Measurements from ENCODE around the gene SMIM10. TPM values are rescaled to one million over a fixed set of nuclear protein-coding genes. Genes with fewer than 3 reads are reported as not detected.
"Not testable (repeated sequence)": the region's sequence is repeated elsewhere in the genome, so short reads cannot be mapped to it uniquely, and the experiment has no call there.

Gene SMIM10
- total and polyA plus RNA-seq, 4 experiments from 2014 or later = not detected

DNA sequence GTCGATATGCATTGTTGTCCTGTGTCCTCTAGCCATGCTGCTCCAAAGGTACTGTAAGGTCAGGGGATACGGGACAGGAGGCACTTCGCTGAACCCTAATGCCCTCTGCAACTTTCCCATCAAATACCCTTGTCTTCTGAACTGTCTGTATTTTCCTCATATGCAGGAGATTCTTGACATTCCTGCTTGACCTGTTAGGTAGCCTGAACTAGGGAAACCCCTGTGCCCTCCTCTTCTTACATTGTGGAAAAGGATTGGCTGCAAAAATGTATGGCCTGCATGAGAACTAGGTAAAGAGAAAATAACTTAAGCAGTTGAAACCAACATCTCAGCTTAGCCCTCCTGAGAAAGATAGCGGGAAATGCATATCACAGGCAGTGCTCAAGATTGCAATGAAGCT, 20.1 kb downstream of the SMIM10 start:
- H3K4me1 Mint-ChIP-seq = no peaks in the 10 kb centered on the region
- no peak overlapping the region for H3K27ac Mint-ChIP-seq
- Histone ChIP-seq H3K9me3 (ENCODE audit: control insufficient read depth in 1 of 2, low read length in 2 of 2) (no peaks in the 10 kb centered on the region), H3K27me3 (ENCODE audit: insufficient read depth, low read length) (no peaks in the 10 kb centered on the region), H3K4me1 (ENCODE audit: insufficient read depth, low read length) (no peaks in the 10 kb centered on the region), H3K36me3 (ENCODE audit: insufficient read depth, low read length) (no peaks in the 10 kb centered on the region), H3K4me3 (ENCODE audit: low read length in 2 of 2) (no peak overlapping the region), H3K27ac (ENCODE audit: low read depth, low read length) (no peak overlapping the region)
- H3K9me3 Mint-ChIP-seq = no peaks in the 10 kb centered on the region
- intact Hi-C loops (cut with micrococcal nuclease) = no loop called here
- ChIA-PET POLR2A (ENCODE audit: partially characterized antibody) (no interaction called here), CTCF (ENCODE audit: partially characterized antibody) (no interaction called here)
- no peaks in the 10 kb centered on the region for H3K36me3 Mint-ChIP-seq
- no peak for DNase-seq
- H3K4me3 Mint-ChIP-seq = no peak overlapping the region
- no peaks in the 10 kb centered on the region for H3K27me3 Mint-ChIP-seq

DNA sequence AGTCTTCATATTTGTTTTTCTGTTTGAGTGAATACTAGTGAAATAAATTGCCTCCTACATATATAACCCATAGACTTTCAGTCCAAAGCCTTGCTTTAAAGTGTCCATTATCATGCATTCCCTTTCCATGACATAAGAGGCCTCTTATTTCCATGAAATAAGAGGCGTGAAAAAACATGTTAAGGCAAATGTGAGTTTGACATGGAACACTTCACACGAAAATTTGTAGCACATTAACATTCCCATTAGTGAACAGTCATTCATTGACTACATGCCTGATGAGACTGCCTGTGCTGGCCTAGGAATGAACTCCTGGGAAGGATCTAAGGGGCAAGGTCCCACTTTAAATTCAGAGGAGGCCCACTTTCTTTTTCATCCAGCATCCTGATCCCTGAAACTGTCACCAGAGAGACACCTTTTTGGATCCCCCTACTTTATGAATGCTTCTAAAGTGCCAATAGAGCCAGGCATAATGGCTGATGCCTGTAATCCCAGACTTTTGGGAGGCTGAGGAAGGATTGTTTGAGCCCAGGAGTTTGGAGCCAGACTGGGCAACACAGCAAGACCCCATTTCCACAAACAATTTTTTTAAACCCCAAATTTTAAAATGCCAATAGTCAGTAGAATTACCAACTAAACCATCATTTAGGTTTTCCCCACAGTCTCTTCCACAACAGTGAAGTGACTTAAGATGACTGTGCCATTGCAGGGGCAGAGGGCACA, 24.9 kb downstream of the SMIM10 start:
- H3K4me1 Mint-ChIP-seq = no peaks in the 10 kb centered on the region

DNA sequence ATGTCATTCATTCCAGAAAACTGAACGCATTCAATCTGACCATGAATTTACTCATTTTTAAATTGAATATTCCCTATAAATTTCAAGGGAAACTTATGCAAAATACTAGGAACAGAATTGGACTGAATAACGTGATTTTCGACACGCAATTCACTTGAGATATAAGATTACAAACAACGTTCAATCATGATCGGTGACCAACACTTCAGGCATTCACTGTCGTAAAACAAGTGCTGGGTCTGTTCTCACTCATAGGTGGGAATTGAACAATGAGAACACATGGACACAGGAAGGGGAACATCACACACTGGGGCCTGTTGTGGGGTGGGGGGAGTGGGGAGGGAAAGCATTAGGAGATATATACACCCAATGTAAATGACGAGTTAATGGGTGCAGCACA, 29.1 kb downstream of the SMIM10 start:
- H3K9me3 ChIP-seq (ENCODE audit: control insufficient read depth in 1 of 2, low read length in 2 of 2); H3K27me3 ChIP-seq (ENCODE audit: insufficient read depth, low read length); H3K4me1 ChIP-seq (ENCODE audit: insufficient read depth, low read length); POLR2A ChIA-PET (ENCODE audit: partially characterized antibody); H3K36me3 Mint-ChIP-seq; H3K4me3 ChIP-seq (ENCODE audit: low read length in 2 of 2); DNase-seq; CTCF ChIA-PET (ENCODE audit: partially characterized antibody); H3K27ac ChIP-seq (ENCODE audit: low read depth, low read length); intact Hi-C loops (cut with micrococcal nuclease); H3K4me3 Mint-ChIP-seq; H3K9me3 Mint-ChIP-seq; H3K36me3 ChIP-seq (ENCODE audit: insufficient read depth, low read length); H3K27ac Mint-ChIP-seq: not testable (repeated sequence)
- peaks cover 11% of the 10 kb centered on the region in 2 donors for H3K27me3 Mint-ChIP-seq
- peaks cover 6 to 18% (median 12%) of the 10 kb centered on the region in 4 donors for H3K4me1 Mint-ChIP-seq

More for the DNA sequence above, 24.9 kb downstream of the SMIM10 start:
- Mint-ChIP-seq H3K4me3 (no peak overlapping the region), H3K27me3 (no peaks in the 10 kb centered on the region), H3K27ac (no peak overlapping the region), H3K36me3 (no peaks in the 10 kb centered on the region), H3K9me3 (no peaks in the 10 kb centered on the region)
- Histone ChIP-seq H3K27ac (ENCODE audit: low read depth, low read length) (no peak overlapping the region), H3K27me3 (ENCODE audit: insufficient read depth, low read length) (no peaks in the 10 kb centered on the region), H3K36me3 (ENCODE audit: insufficient read depth, low read length) (no peaks in the 10 kb centered on the region), H3K4me3 (ENCODE audit: low read length in 2 of 2) (no peak overlapping the region), H3K4me1 (ENCODE audit: insufficient read depth, low read length) (no peaks in the 10 kb centered on the region), H3K9me3 (ENCODE audit: control insufficient read depth in 1 of 2, low read length in 2 of 2) (no peaks in the 10 kb centered on the region)
- intact Hi-C loops (cut with micrococcal nuclease) = no loop called here
- POLR2A ChIA-PET (ENCODE audit: partially characterized antibody) = no interaction called here
- DNase-seq = no peak
- CTCF ChIA-PET (ENCODE audit: partially characterized antibody) = no interaction called here

DNA sequence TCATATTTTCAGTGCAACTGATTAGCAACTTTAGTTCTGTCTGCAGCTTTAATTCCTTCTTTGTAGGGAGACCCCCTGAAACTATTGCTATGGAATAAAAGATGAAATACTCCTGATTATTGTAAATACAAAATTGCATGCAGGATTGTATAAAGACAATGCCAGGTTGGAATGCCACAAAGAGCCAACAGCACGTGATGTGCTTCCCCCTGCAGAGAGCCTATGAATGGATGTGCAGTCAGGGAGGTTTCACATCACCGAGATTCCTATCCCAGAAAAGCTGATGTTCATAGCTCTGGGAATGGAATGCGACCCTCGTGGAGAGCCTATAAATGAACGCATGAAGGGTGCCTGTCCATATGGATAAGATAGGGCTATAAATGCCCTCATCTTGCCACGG, 33.0 kb downstream of the SMIM10 start:
- POLR2A ChIA-PET (ENCODE audit: partially characterized antibody); CTCF ChIA-PET (ENCODE audit: partially characterized antibody); intact Hi-C loops (cut with micrococcal nuclease): not testable (repeated sequence)

DNA sequence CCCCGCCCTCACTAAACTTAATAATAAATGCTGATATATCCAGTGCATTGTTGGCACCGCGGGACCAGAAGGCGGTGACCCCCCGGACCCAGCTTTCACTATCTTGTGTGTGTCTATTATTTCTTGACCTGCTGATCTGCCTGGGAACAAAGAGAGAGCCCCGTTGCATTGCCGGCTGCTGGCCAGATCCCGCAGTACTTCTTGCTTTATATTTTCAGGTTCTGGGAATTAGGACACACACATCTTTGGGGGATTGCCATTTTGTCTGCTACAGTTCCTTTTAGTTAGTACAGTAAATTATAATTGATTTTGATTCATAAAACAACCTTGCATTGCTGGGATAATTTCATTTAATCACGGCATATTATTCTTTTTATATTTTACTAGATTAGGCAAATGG, 33.7 kb downstream of the SMIM10 start:
- Mint-ChIP-seq H3K4me1 (peaks cover 6 to 18% (median 12%) of the 10 kb centered on the region in 4 donors), H3K27me3 (peaks cover 13 to 15% of the 10 kb centered on the region in 2 donors), H3K36me3 (no peaks in the 10 kb centered on the region), H3K9me3 (no peaks in the 10 kb centered on the region), H3K27ac (no peak overlapping the region), H3K4me3 (no peak overlapping the region)
- intact Hi-C loops (cut with micrococcal nuclease) = no loop called here
- no peaks in the 10 kb centered on the region for H3K36me3 ChIP-seq (ENCODE audit: insufficient read depth, low read length)
- H3K9me3 ChIP-seq (ENCODE audit: control insufficient read depth in 1 of 2, low read length in 2 of 2) = no peaks in the 10 kb centered on the region
- no peak overlapping the region for H3K27ac ChIP-seq (ENCODE audit: low read depth, low read length)
- H3K4me1 ChIP-seq (ENCODE audit: insufficient read depth, low read length) = peaks cover 6% of the 10 kb centered on the region
- no peak overlapping the region for H3K4me3 ChIP-seq (ENCODE audit: low read length in 2 of 2)
- ChIA-PET CTCF (ENCODE audit: partially characterized antibody) (no interaction called here), POLR2A (ENCODE audit: partially characterized antibody) (no interaction called here)
- peaks cover 6% of the 10 kb centered on the region for H3K27me3 ChIP-seq (ENCODE audit: insufficient read depth, low read length)
- DNase-seq = no peak

More for the DNA sequence above, 33.0 kb downstream of the SMIM10 start:
- H3K27ac Mint-ChIP-seq; H3K9me3 ChIP-seq (ENCODE audit: control insufficient read depth in 1 of 2, low read length in 2 of 2); H3K36me3 ChIP-seq (ENCODE audit: insufficient read depth, low read length); DNase-seq; H3K4me3 ChIP-seq (ENCODE audit: low read length in 2 of 2); H3K4me1 ChIP-seq (ENCODE audit: insufficient read depth, low read length); H3K27ac ChIP-seq (ENCODE audit: low read depth, low read length); H3K27me3 ChIP-seq (ENCODE audit: insufficient read depth, low read length); H3K36me3 Mint-ChIP-seq; H3K9me3 Mint-ChIP-seq: not testable (repeated sequence)
- H3K4me3 Mint-ChIP-seq = peak overlapping the region in 1 of 8 donors; percentile 40
- H3K4me1 Mint-ChIP-seq = peaks cover 6 to 18% (median 12%) of the 10 kb centered on the region in 4 donors
- H3K27me3 Mint-ChIP-seq = peaks cover 13% of the 10 kb centered on the region in 2 donors

DNA sequence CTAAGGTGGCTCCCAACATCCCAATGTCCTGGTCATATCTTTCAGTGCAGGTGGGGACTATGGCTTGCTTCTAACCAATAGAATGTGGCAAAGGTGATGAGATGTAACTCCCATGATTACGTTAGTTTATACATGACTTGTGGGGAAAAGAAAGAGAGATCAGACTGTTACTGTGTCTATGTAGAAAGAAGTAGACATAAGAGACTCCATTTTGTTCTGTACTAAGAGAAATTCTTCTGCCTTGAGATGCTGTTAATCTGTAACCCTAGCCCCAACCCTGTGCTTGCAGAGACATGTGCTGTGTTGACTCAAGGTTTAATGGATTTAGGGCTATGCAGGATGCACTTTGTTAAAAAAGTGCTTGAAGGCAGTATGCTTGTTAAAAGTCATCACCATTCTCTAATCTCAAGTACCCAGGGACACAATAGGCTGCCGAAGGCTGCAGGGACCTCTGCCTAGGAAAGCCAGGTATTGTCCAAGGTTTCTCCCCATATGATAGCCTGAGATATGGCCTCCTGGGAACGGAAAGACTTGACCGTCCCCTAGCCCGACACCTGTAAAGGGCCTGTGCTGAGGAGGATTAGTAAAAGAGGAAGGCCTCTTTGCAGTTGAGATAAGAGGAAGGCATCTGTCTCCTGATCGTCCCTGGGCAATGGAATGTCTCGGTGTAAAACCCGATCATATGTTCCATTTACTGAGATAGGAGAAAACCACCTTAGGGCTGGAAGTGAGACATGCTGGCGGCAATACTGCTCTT, 39.6 kb downstream of the SMIM10 start:
- intact Hi-C loops (cut with micrococcal nuclease); CTCF ChIA-PET (ENCODE audit: partially characterized antibody); H3K27me3 Mint-ChIP-seq: not testable (repeated sequence)

DNA sequence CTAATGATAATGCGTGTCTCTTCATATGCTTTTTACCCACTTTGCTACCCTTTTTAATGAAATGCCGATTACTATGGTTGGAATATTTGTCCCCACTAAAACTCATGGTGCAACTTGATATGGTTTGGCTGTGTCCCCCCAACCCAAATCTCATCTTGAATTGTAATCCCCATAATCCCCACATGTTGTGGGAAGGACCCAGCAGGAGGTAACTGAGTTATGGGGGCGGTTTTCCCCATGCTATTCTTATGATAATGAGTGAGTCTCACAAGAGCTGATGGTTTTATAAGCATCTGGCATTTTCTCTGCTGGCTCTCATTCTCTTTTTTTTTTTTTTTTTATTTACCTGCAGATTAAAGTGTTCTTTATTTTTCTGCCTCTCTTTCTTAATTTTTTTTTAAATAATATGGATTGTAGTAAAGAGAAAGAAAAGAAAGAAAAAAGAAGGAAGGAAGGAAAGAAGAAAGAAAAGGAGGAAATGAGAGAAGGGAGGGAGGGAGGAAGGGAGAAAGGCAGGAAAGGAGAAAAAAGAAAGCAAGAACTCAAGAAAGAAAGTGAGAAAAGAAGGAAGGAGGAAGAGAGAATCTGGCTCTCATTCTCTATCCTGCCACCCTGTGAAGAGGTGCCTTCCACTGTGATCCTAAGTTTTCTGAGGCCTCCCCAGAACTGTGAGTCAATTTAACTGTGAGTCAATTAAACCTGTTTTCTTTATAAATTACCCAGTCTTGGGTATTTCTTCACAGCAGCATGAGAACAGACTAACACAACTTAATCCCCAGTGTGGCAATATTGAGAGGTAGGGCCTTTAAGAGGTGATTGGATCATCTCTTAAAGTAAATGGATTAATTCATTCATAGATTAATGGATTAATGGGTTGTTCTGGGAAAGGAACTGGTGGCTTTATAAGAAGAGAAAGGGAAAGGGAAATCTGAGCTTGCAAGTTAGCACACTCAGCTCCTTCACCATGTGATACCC, 50.6 kb downstream of the SMIM10 start:
- H3K27me3 ChIP-seq (ENCODE audit: insufficient read depth, low read length); intact Hi-C loops (cut with micrococcal nuclease); H3K36me3 ChIP-seq (ENCODE audit: insufficient read depth, low read length); H3K9me3 ChIP-seq (ENCODE audit: control insufficient read depth in 1 of 2, low read length in 2 of 2); POLR2A ChIA-PET (ENCODE audit: partially characterized antibody); H3K4me3 ChIP-seq (ENCODE audit: low read length in 2 of 2); CTCF ChIA-PET (ENCODE audit: partially characterized antibody); H3K27ac Mint-ChIP-seq; DNase-seq; H3K4me1 ChIP-seq (ENCODE audit: insufficient read depth, low read length); H3K9me3 Mint-ChIP-seq; H3K4me1 Mint-ChIP-seq; H3K4me3 Mint-ChIP-seq; H3K36me3 Mint-ChIP-seq; H3K27ac ChIP-seq (ENCODE audit: low read depth, low read length); H3K27me3 Mint-ChIP-seq: not testable (repeated sequence)

More for the DNA sequence above, 39.6 kb downstream of the SMIM10 start:
- H3K27me3 ChIP-seq (ENCODE audit: insufficient read depth, low read length); POLR2A ChIA-PET (ENCODE audit: partially characterized antibody); DNase-seq; H3K36me3 ChIP-seq (ENCODE audit: insufficient read depth, low read length); H3K4me3 ChIP-seq (ENCODE audit: low read length in 2 of 2); H3K36me3 Mint-ChIP-seq; H3K27ac ChIP-seq (ENCODE audit: low read depth, low read length); H3K27ac Mint-ChIP-seq; H3K4me1 ChIP-seq (ENCODE audit: insufficient read depth, low read length); H3K9me3 Mint-ChIP-seq; H3K9me3 ChIP-seq (ENCODE audit: control insufficient read depth in 1 of 2, low read length in 2 of 2): not testable (repeated sequence)
- Mint-ChIP-seq H3K4me3 (peak overlapping the region in 2 of 8 donors; percentile 15 to 40), H3K4me1 (peaks cover 7 to 16% (median 13%) of the 10 kb centered on the region in 4 donors)
